ENCODE results near the gene PBX2. TPM values are rescaled to one million over a fixed set of nuclear protein-coding genes. Genes with fewer than 3 reads are reported as not detected.
"Not testable (repeated sequence)": the region's sequence is repeated elsewhere in the genome, so short reads cannot be mapped to it uniquely, and the experiment has no call there.

Gene PBX2
- total RNA-seq, 1 donor from 2014 or later: 82.6 TPM

DNA sequence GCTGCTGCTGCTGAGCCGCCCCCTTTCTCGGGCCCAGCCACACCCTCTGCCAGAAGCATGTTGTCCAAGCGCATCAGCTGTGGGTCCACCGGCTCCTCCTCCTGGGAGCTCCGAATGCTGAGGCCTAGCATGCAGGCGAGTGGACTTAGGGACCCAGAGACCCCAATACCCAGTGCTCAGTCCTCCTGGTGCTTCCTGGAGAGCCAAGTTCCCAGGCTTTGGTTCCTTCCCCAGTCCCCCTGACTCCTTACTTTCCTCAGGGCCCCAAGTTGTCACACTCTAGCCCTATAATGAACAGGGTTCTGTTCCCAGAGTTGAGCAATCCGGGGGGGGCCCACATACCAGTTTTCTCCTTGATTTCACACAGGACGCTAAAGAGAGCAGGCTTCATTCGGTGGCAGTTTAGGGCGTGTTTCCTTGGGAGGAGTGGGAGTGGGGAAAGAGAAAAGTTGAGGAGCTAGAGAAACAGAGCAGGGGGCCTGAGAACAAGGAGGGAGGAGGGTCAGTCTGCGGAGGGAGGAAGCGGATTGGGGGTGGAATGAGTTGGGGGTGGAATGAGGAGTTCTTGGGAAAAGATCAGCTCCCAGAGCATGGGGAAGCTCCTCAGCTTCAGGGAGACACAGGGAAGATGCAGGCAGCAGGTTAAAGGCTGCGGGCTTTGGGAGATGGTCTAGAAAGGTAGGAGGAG lies 1.5 kb downstream of the PBX2 start:
- intact Hi-C loops (cut with micrococcal nuclease): no loop called here

DNA sequence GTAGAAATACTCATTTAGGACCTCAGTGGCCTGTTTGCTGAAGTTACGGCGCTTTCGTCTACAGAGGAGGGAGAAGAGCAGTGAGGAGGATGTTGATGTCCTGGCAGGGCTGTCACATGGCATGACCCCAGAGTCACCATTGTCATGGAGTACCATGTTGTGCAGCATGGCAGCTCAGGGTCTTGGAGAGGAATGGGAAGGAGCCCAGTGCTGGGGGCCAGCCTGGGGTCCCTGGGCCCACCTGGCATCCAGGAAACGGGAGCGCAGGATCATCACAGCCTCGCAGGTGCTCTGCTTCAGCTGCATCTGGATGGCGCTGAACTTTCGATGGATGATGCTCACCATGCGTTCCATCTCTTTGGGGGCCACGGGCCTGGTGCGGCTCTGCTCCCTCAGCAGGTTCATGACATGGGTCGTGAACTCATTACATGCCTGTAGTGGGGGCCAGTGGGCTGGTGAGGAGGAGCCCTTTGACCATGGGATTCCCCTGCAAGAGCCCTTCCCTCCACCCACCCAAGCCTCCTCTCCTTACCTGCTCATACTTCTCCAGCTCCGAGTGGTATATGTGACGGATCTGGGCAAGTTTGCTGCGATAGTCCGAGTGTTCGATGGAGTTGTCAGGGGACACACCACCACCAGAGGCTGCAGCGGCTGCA lies 2.1 kb downstream of the PBX2 start:
- intact Hi-C loops (cut with micrococcal nuclease): not testable (repeated sequence)

DNA sequence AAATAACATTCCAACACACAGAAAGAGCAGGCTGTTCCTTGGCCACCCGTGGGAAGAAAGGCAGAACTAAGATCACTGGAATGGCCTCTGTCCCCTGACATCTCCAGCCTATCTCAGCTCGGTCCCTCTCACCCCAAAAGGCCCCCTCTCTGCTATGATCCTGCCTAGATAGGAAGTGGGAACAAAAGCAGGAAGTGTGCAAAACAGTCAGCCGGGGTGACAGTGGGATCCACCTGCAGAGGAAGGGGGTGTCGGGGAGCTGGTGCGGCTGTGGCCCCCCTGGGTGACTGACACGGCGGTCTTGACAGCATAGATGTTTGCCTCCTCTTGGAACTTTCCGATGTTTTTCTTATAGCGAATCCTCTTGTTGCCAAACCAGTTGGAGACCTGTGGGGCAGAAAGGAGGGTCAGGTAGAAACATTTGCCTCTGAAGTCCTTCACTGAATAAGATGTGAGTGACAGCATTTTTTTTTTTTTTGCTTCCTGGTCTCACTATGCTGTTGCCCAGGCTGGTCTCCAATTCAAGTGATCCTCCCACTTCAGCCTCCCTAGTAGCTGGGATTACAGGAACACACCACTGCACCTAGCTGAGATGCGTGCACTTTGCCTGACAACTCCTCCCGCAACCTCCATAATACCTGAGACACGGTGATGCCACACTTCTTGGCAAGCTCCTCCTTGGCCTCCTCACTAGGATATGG lies 2.8 kb downstream of the PBX2 start:
- intact Hi-C loops (cut with micrococcal nuclease): no loop called here

DNA sequence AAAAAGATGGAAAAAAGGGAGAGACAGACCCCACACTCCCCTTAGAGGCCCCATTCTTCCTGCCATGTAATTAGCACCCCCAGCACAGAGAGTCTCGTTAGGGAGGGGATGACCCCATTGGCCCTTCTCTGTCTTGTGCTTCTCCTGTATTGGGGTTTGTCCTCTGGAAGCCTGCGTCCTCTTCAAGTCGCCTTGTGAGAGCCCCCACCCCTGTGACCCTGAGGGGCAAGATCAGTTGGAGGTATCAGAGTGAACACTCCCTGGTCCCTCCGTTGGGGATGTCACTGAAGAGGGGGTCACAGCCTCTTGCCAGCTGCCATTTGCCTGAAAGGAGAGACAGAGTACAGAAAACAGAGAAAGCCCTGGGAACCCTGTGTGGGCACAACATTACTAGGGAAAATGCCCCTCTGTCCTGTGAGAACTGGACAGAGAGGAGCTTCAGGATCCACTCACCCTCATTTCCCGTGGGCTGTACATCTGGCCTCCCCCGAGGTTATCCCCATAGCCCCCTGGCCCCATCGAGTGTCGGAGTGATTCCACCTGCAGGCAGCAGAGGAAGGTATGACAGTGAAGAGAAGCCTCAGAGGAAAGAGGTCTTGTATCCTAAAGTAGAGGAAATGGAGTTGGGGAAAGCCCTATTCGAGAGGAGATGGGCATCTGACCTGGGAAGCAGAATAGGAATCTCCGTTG lies 3.7 kb downstream of the PBX2 start:
- intact Hi-C loops (cut with micrococcal nuclease): not testable (repeated sequence)

DNA sequence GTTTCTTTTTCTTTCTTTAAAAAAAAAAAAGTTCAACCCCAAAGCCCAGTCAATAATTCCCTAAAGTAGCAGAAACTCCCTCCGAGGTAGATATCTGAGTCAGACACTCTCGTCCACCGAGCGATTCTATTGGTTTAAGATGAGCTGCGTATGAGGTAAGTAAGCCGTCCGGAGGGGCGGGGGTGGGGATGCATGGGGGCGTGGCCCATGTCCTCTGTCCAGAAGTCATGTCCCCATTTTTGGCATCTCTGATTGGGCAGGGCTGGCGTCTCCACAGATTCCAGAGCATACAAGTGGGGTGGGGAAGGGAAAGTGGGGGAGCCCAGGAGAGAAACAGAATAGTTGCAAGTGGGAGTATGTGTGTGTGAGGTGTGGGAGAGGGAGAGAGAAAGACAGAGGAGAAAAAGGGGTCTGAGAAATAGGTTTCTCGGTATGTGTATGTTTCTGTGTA lies 4.3 kb downstream of the PBX2 start:
- intact Hi-C loops (cut with micrococcal nuclease): not testable (repeated sequence)

DNA sequence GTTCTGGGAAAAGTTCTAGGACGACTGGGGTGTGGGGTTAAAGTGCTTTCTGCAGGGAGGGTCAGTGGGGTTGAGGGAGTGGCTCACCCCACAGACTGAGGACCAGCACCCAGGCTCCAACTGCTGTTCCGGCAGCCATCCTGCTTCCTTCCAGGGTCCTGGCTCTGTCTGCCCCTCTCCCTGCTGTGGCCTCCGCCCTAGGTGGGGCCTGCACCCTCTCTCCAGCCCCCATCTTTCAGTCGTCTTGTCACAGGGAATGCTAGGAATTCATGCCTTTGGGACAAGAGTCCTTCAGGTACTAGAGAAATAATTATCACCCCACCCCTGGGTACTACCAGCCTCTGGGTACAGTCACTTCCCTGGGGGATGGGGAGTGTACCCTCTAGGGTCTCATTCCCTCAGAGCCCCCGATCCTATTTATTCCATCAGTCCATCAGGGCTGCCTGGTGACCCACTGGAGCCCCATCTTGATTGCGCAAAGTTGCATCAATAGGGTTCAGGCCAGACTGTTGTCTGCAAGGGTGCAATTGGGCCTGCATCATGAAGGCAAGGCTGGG lies 5.8 kb downstream of the PBX2 start, which contains the start of gene AGER:
Gene AGER, minus strand, starts transcription at position 170 of the 557 bp plus-strand sequence. Its CDS starts 31 bp downstream, at position 139.
- intact Hi-C loops (cut with micrococcal nuclease): no loop called here

DNA sequence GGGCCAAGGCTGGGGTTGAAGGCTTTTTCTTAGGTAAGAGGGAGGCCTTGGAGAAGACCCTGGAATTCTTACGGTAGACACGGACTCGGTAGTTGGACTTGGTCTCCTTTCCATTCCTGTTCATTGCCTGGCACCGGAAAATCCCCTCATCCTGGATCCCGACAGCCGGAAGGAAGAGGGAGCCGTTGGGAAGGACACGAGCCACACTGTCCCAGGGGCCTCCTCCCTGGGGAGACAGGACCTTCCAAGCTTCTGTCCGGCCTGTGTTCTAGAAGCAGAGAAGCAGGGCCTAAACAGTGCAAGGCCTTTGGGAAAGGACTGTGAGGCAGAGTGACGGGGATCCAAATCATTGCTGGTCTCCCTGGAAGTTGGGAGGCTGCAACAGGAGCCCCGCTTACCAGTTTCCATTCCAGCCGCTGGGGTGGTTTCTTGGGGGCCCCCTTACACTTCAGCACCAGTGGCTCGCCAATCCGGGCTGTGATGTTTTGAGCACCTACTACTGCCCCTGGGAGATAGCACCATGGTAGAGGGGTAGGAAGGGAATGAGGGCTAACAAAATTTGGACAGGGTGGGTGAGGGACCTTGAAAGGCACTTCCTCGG lies 6.4 kb downstream of the PBX2 start:
- intact Hi-C loops (cut with micrococcal nuclease): no loop called here

DNA sequence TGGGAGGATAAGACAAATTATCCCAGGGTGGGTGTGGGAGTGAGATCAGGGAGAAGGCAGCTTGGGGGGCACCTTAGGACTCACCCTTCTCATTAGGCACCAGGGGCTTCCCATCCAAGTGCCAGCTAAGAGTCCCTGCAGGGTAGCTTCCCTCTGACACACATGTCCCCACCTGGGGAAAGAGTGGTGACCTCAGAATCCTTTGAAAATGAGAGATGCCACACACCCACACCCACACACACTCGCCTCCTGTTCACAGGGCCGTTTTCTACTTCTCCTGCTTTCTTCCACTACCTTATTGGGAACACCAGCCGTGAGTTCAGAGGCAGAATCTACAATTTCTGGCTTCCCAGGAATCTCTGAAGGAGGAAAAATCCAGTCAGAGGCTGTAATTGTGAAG lies 7.0 kb downstream of the PBX2 start:
- intact Hi-C loops (cut with micrococcal nuclease): no loop called here

DNA sequence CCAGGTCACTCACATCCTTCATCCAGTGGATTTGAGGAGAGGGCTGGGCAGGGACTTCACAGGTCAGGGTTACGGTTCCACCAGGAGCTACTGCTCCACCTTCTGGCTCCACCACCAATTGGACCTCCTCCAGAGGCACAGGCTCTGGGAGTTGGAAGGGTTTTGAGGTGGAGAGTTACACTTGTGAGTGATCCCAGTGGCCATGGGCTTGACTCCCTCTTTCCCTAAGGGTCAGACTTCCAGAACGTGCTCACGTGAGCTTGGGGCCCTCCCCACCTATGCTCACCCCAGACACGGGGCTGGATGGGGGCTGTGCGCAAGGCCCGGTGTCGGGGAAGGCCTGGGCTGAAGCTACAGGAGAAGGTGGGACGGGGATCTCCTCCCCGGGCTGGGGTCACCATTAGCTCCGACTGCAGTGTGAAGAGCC lies 7.4 kb downstream of the PBX2 start:
- intact Hi-C loops (cut with micrococcal nuclease): no loop called here

DNA sequence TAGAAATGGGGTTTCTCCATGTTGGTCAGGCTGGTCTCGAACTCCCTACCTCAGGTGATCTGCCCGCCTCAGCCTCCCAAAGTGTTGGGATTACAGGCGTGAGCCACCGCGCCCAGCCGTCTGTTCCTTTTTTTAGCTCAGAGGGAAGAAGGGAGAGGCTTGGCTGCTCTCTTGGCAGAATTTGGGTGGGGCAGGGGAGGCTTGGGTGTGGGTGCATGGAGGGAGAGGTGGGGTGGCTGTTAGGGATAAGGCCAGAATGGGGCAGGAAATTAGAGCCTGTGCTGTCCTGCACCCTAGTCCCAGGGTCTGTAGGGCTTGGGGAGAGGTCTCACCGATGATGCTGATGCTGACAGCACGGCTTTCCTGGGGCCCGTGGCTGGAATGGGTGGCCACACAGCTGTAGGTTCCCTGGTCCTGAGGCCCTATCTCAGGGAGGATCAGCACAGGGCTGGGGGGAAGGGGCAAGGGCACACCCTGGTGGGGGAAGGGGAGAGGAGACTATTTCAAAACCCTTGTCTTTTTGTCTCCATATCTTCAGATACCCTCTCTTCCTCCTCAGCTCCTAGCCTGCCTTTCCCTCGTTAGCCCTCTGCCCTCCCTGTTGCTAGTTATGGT lies 8.0 kb downstream of the PBX2 start:
- intact Hi-C loops (cut with micrococcal nuclease): no loop called here

DNA sequence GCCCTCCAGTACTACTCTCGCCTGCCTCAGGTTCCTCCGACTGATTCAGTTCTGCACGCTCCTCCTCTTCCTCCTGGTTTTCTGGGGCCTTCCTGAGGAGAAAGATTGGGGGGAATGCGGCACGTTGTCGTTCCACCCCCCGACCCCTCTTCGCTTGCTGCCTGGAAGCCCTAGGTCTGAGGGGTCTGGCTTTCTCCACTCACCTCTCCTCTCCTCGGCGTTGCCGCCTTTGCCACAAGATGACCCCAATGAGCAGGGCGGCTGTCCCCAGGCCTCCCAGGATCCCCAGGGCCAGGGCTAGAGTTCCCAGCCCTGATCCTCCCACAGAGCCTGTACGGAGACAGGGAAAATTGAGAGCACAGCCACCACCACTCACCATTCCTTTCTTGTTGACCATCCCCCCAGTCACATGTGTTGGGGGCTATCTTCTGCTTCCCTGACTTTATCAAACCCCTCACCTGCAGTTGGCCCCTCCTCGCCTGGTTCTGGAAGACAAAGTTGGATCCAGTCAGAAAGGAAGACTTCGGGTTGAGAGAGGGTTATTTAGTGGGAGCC lies 8.8 kb downstream of the PBX2 start:
- intact Hi-C loops (cut with micrococcal nuclease): no loop called here

DNA sequence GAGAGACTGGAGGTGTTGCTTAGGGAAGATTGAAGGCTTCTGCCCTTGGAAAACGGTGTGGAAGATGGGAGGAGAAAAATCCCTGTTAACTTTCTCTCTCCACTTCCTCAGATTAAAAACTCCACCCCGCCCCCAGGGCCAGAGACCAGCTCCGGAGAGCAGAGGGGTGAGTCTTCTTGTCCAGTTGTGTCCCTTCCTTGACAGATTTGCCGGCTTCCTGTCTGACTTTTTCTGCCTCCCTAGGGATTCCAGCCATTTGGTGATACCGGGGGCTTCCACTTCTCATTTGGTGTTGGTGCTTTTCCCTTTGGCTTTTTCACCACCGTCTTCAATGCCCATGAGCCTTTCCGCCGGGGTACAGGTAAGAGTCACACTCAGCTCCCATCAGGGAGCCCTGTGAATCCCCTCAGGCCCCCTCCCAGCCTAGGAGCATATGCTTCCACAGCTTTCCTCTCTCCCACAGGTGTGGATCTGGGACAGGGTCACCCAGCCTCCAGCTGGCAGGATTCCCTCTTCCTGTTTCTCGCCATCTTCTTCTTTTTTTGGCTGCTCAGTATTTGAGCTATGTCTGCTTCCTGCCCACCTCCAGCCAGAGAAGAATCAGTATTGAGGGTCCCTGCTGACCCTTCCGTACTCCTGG lies 10.1 kb downstream of the PBX2 start:
- intact Hi-C loops (cut with micrococcal nuclease): loop anchor here (5.0 to 10.0 kb wide), 4 partner anchors 445 to 792 kb away; partner anchors contain the start of genes C6orf47, CLIC1, CSNK2B and GPANK1

DNA sequence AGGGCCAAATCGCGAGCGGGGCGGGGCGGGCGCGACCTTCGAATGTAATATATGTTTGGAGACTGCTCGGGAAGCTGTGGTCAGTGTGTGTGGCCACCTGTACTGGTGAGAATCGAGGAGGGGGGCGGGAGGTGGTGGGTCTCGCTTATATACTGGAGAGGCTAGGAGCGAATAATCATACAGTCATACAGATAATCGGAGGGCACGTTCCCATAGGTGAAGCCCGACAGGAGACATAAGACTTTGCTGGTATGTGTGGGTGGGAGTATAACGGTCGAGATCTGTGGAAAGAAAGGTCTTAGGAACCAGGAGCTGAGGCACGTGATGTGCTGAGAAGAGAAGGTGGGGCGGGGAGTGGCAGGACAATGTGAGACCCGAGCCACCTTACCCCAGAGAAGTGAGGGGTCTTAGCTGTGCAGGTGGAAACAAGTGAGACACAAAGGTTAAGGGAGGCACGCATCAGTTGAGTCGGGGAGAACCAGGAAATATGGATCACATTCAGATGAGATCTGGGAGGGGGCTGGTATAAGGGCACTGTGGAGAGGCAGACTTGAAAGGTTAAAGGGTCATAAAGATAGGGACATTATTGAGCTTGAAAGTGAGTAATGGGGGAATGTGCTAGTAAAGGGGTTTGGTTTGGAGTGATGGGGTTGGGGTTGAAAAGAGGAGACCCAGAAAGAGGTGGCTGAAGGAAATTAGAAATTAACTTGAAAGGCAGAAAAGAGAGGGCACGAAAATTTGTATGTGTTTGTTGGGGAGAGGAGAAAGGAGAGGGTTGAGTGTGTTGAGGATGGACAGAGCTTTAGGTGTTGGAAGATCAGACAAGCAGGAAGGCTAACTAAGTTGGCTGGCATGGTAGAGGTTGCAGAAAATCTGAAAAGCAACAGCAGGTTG lies 11.2 kb downstream of the PBX2 start:
- intact Hi-C loops (cut with micrococcal nuclease): loop anchor here (1.0 to 10.0 kb wide), 6 partner anchors 12 to 794 kb away; partner anchors contain the start of genes C6orf47, CLIC1, CSNK2B and GPANK1

DNA sequence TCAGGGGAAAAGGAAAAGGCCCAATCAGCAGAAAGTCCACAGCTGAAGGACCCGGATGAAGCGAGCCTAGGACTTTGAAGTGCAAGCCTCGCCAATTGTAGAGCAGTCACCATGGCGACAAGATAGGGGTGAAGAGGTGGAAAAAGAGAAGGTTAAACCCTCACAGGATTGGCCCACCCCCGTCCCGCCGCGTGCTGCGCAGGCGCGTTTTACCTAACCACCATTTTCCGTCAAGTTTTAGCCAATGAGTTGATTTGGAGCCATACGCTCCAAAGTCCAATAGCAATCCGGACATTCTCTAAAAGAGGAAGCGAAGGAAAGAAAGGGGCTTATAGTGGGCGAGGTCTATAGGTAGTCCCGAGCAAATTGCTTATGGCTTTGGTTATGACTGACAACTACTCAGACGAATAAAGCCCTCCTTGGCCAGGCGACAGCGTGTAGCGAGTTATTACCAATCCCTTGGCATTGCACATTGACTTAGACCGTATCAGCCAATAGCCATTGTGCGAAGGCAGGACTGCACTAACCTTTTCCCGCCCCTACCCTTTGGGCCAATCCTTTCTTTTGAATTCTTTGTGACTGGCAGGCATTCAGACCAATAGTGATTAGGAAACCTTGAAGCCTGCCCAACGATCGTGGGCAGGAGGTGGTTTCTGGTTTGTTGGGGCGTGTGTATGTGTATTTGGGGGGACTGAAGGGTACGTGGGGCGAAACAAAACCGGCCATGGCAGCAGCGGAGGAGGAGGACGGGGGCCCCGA lies 12.0 kb downstream of the PBX2 start, which contains the start of gene RNF5:
Gene RNF5, plus strand, starts transcription at position 618 of the 759 bp plus-strand sequence. Its CDS starts 107 bp downstream, at position 725.
- intact Hi-C loops (cut with micrococcal nuclease): loop anchor here (1.0 to 10.0 kb wide), 7 partner anchors 12 to 794 kb away; partner anchors contain the start of genes C6orf47, CLIC1, CSNK2B and GPANK1

DNA sequence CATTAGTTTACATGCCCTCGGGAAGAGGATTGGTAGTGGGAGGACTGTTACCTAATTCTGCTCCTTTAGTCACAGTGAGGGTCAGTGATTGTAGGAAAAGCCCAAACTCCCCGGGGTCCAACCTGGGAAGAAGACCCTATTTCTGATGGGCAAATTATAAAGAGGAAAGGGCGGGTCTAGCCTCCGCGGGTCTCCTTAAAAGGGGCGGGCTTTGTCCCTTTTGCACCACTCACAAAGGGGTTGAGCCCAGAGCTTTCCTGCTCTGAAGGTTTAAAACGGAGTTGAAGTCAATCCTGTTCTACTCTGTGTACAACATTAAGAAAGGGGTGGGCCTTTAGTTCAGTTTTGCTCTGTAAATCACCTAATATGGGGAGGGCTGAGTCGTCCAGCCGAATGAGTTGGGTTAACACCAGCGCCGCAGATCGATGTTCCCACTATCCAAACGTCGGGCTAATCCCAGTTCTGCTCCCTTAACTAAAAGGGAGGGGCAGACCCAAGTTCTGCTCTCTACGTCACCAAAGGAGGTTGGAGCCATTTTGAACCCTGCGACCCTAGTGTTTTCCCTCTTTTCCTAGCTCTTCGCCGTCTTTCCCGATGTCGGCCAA lies 12.7 kb downstream of the PBX2 start:
- intact Hi-C loops (cut with micrococcal nuclease): loop anchor here (2.0 to 10.0 kb wide), 5 partner anchors 22 to 795 kb away; partner anchors contain the start of genes C6orf47, CLIC1, CSNK2B and GPANK1

DNA sequence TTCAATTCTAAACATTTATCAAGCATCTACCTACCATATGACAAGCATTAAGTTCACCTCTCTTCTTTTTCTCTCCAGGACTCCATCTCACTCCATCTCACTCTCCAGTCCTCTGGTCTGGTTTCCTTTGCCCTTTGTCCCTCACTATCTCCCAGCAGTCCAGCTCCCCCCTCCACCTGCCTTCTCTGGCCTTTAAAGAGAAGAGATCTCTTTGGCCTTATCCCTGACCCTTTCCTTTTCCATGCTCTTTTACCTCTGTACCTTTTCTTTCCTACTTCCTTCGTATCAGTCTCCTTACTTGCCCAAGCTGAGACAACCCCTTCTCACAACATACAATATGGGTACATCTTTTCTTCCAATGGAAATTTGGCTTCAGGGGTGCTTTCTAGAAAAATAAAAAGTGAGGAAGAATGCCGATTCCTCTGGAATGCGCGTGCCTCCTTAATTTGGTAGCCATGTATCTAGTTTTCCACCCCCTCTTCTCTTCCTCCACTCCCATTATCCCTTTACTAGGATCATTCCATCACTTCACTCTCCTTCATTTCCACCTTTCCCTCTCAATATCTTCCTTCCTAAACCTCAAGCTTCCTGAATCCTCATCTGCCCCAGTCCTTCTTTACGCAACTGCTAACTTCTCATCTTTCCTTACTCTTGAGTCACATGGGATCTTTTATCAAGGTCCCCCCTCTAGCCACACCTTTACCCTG lies 13.4 kb downstream of the PBX2 start:
- intact Hi-C loops (cut with micrococcal nuclease): loop anchor here (1.0 to 10.0 kb wide), 6 partner anchors 22 to 796 kb away; partner anchors contain the start of genes C6orf47, CLIC1, CSNK2B and FKBPL
